Gastroesophageal sphincter (tissue), 4 donors: ENCODE measurements around the gene GALNT7. TPM values are rescaled to one million over a fixed set of nuclear protein-coding genes. Genes with fewer than 3 reads are reported as not detected.

ENCODE experiments used
- ATAC-seq: fragments of 150-250 bp; one replicate; pipeline ENCODE4 v1.9.1; 2016; ENCODE audit warnings: mild to moderate bottlenecking, moderate library complexity
- H3K27ac ChIP-seq, 4 donors: fragments of 200-600 bp; sonication (generic) in 3 of 4; 1 replicate in 3 of 4; 2 replicates in 1 of 4; pipeline ENCODE4 v1.5.1; 2016 to 2019
- H3K27me3 ChIP-seq: fragments of 200-600 bp; sonication (generic); one replicate; pipeline ENCODE4 v1.5.1; 2019
- H3K36me3 ChIP-seq, 2 donors: fragments of 200-600 bp; sonication (generic); one replicate each; pipeline ENCODE4 v1.5.1; 2019; ENCODE audit warnings: control low read depth in 1 of 2
- H3K4me1 ChIP-seq, 3 donors: fragments of 200-600 bp; sonication (generic); 1 replicate in 2 of 3; 2 replicates in 1 of 3; pipeline ENCODE4 v1.5.1; 2016 to 2019; ENCODE audit warnings: control low read depth in 2 of 3
- H3K4me3 ChIP-seq, 2 donors: fragments of 200-600 bp; sonication (generic); one replicate each; pipeline ENCODE4 v1.5.1; 2019; ENCODE audit warnings: mild to moderate bottlenecking in 1 of 2, moderate library complexity in 1 of 2
- H3K9me3 ChIP-seq, 3 donors: fragments of 200-600 bp; sonication (generic); one replicate each; pipeline ENCODE4 v1.5.1; 2017 to 2019; ENCODE audit warnings: control low read depth in 2 of 3
- CTCF ChIP-seq, 4 experiments: fragments of 200-600 bp in 2 of 4; fragments of 450-650 bp in 2 of 4; sonication (generic) in 1 of 4; IDR thresholded peaks; one replicate each; pipeline ENCODE4 v1.5.1; 2017 to 2019; ENCODE audit warnings: antibody characterized with exemption in 4 of 4, mild to moderate bottlenecking in 2 of 4, moderate library complexity in 2 of 4
- EP300 ChIP-seq: sonication (generic); formaldehyde crosslinking; IDR thresholded peaks from one replicate; pipeline ENCODE4 v1.6.1; 2017; ENCODE audit warnings: antibody characterized with exemption, mild to moderate bottlenecking
- POLR2A ChIP-seq, 2 donors: fragments of 450-650 bp; IDR thresholded peaks; one replicate each; pipeline ENCODE4 v1.6.1; 2017; ENCODE audit warnings: antibody characterized with exemption in 2 of 2, mild to moderate bottlenecking in 2 of 2, moderate library complexity in 1 of 2
- POLR2AphosphoS5 ChIP-seq: sonication (generic); formaldehyde crosslinking; IDR thresholded peaks from one replicate; pipeline ENCODE4 v1.6.1; 2017; ENCODE audit warnings: antibody characterized with exemption
- WGBS, 2 donors: methylation state at CpG; one replicate each; pipeline ENCODE4 v1.1.5; 2018; ENCODE audit warnings: low coverage in 1 of 2; 5-methylcytosine and 5-hydroxymethylcytosine counted together
- total RNA-seq, 4 donors: library from RNA; depleted of rRNA; stranded (reverse); fragments of >200 nt; gene quantifications; one replicate each; pipeline ENCODE4 v1.1.0, GENCODE V29; 2016

The GALNT7 gene
- total RNA-seq, 4 donors from 2014 or later, result 13.7 to 30.3 (median 17.5) TPM

GRCh38 chr4:173200103-173200884 is 31.7 kb downstream of the GALNT7 start:
- Histone ChIP-seq H3K27ac (no peak overlapping the region), H3K4me1 (peaks cover 0 to 3% (median 0%) of the 10 kb centered on the region in 3 donors), H3K4me3 (no peak overlapping the region), H3K36me3 (peaks cover 0 to 5% of the 10 kb centered on the region in 2 donors), H3K9me3 (peaks cover 0 to 9% (median 0%) of the 10 kb centered on the region in 3 donors), H3K27me3 (no peaks in the 10 kb centered on the region)
- no peak for ATAC-seq
- 82 to 86% methylated on average over 4 of the region's 4 CpGs for WGBS, 2 donors
- TF ChIP-seq CTCF (IDR thresholded peaks at IDR 0.05) (no peak), POLR2A (IDR thresholded peaks at IDR 0.05) (no peak)

- Histone ChIP-seq H3K4me1 (no peaks in the 10 kb centered on the region), H3K27me3 (no peaks in the 10 kb centered on the region), H3K36me3 (peaks cover 0 to 7% of the 10 kb centered on the region in 2 donors), H3K27ac (no peak overlapping the region), H3K4me3 (no peak overlapping the region), H3K9me3 (peaks cover 0 to 9% (median 0%) of the 10 kb centered on the region in 3 donors)
- ATAC-seq, result no peak
- 80 to 85% methylated on average over 1 to 3 of the region's 3 CpGs for WGBS, 2 donors
- no peak for TF ChIP-seq EP300
These were observed 33.8 kb downstream of the GALNT7 start for GRCh38 chr4:173202395-173202794.

GRCh38 chr4:173205656-173206055 is 37.0 kb downstream of the GALNT7 start:
- H3K9me3 ChIP-seq, result peaks cover 0 to 9% (median 0%) of the 10 kb centered on the region in 3 donors
- peaks cover 0 to 7% of the 10 kb centered on the region in 2 donors for H3K36me3 ChIP-seq
- no CpG with 5 or more reads among the region's 2 CpGs for WGBS, 2 donors
- H3K27ac ChIP-seq, result no peak overlapping the region
- no peak for ATAC-seq
- H3K4me3 ChIP-seq, result no peak overlapping the region
- TF ChIP-seq POLR2A (IDR thresholded peaks at IDR 0.05) (no peak), CTCF (IDR thresholded peaks at IDR 0.05) (no peak), POLR2AphosphoS5 (no peak), EP300 (no peak)
- peaks cover 0 to 7% (median 0%) of the 10 kb centered on the region in 3 donors for H3K4me1 ChIP-seq
- no peaks in the 10 kb centered on the region for H3K27me3 ChIP-seq

- no peak for TF ChIP-seq POLR2A (IDR thresholded peaks at IDR 0.05)
- TF ChIP-seq CTCF (IDR thresholded peaks at IDR 0.05), result no peak
- TF ChIP-seq POLR2AphosphoS5, result no peak
- TF ChIP-seq EP300, result no peak
- Histone ChIP-seq H3K27me3 (no peaks in the 10 kb centered on the region), H3K9me3 (peaks cover 0 to 9% (median 0%) of the 10 kb centered on the region in 3 donors), H3K4me1 (peaks cover 0 to 7% (median 0%) of the 10 kb centered on the region in 3 donors), H3K4me3 (no peak overlapping the region), H3K36me3 (peaks cover 0 to 7% of the 10 kb centered on the region in 2 donors), H3K27ac (no peak overlapping the region)
- no peak for ATAC-seq
- 87 to 92% methylated on average over 7 of the region's 7 CpGs for whole genome bisulfite sequencing, 2 donors
These were observed 39.8 kb downstream of the GALNT7 start for GRCh38 chr4:173208420-173208819.

GRCh38 chr4:173211222-173211621 is 42.6 kb downstream of the GALNT7 start:
- no peak for TF ChIP-seq CTCF (IDR thresholded peaks at IDR 0.05)
- no peak for TF ChIP-seq EP300
- no peak for TF ChIP-seq POLR2A (IDR thresholded peaks at IDR 0.05)
- no peak for TF ChIP-seq POLR2AphosphoS5
- ATAC-seq, result no peak
- no peaks in the 10 kb centered on the region for H3K27me3 ChIP-seq
- H3K27ac ChIP-seq, result no peak overlapping the region
- 83 to 100% methylated on average over 1 of the region's 1 CpG for WGBS, 2 donors
- no peak overlapping the region for H3K4me3 ChIP-seq
- no peaks in the 10 kb centered on the region for H3K36me3 ChIP-seq
- no peaks in the 10 kb centered on the region for H3K9me3 ChIP-seq
- peaks cover 0 to 15% (median 0%) of the 10 kb centered on the region in 3 donors for H3K4me1 ChIP-seq
